ENCODE data around the gene PLPP3. TPM values are rescaled to one million over a fixed set of nuclear protein-coding genes. Genes with fewer than 3 reads are reported as not detected.

Gene PLPP3
- total RNA-seq, 2 donors from 2014 or later: 83.1 to 94.1 TPM

DNA sequence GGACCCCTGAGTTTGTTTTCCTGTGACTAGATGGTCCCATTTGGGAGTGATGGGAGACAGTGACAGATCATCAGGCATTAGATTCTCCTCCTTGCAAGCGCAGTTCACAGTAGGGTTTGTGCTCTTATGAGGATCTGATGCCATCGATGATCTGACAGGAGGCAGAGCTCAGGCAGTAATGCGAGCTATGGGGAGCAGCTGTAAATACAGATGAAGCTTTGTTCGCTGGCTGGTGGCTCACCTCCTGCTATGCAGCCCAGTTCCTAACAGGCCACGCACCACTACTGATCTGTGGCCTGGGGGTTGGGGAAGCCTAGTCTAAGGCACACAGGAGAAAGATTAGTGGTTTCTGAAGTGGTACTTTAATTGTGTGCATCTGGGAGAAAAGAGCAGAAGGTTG, 7.1 kb upstream of the PLPP3 start:
- DNase-seq (ENCODE audit: low spot score): no peak
- H3K4me1 ChIP-seq: no peaks in the 10 kb centered on the region
- H3K9me3 ChIP-seq: no peaks in the 10 kb centered on the region
- H3K4me3 ChIP-seq: no peak overlapping the region
- no peaks in the 10 kb centered on the region for H3K36me3 ChIP-seq
- H3K27me3 ChIP-seq: no peaks in the 10 kb centered on the region
- no peak overlapping the region for H3K27ac ChIP-seq
- TF ChIP-seq, protein P1, sequence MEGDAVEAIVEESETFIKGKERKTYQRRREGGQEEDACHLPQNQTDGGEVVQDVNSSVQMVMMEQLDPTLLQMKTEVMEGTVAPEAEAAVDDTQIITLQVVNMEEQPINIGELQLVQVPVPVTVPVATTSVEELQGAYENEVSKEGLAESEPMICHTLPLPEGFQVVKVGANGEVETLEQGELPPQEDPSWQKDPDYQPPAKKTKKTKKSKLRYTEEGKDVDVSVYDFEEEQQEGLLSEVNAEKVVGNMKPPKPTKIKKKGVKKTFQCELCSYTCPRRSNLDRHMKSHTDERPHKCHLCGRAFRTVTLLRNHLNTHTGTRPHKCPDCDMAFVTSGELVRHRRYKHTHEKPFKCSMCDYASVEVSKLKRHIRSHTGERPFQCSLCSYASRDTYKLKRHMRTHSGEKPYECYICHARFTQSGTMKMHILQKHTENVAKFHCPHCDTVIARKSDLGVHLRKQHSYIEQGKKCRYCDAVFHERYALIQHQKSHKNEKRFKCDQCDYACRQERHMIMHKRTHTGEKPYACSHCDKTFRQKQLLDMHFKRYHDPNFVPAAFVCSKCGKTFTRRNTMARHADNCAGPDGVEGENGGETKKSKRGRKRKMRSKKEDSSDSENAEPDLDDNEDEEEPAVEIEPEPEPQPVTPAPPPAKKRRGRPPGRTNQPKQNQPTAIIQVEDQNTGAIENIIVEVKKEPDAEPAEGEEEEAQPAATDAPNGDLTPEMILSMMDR (IDR thresholded peaks at IDR 0.05): no peak

DNA sequence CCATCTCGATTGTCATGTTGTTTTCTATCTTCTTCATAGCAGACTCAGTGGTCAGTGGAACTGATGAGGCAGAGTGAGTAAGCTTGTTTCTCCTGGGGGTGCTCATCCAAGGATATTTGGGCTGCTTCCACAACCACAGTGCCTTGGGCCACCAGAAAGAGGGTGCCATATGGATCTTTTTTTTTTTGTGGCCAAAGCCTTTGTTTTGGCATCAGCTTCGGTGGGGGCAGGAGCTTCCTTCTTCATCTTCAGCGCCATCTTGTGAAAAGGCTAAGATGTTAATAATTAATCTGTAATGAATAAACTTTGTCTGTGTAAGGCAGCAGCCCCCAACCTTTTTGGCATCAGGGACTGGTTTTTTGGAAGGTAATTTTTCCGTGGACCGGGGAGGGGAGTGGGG, 6.6 kb upstream of the PLPP3 start:
- TF ChIP-seq, protein P1 (IDR thresholded peaks at IDR 0.05): no peak
- H3K36me3 ChIP-seq: no peaks in the 10 kb centered on the region
- no peak overlapping the region for H3K4me3 ChIP-seq
- H3K27me3 ChIP-seq: no peaks in the 10 kb centered on the region
- no peaks in the 10 kb centered on the region for H3K4me1 ChIP-seq
- no peaks in the 10 kb centered on the region for H3K9me3 ChIP-seq
- no peak overlapping the region for H3K27ac ChIP-seq
- no peak for DNase-seq (ENCODE audit: low spot score)

GRCh38 chr1:56584910-56585528, 5.7 kb upstream of the PLPP3 start:
- peaks cover 0 to 5% of the 10 kb centered on the region in 2 donors for H3K4me1 ChIP-seq
- H3K27ac ChIP-seq: no peak overlapping the region
- H3K27me3 ChIP-seq: no peaks in the 10 kb centered on the region
- H3K4me3 ChIP-seq: no peak overlapping the region
- no peaks in the 10 kb centered on the region for H3K36me3 ChIP-seq
- DNase-seq (ENCODE audit: low spot score): no peak
- TF ChIP-seq, protein P1 (IDR thresholded peaks at IDR 0.05): peak; percentile 69 to 90
- H3K9me3 ChIP-seq: no peaks in the 10 kb centered on the region

- no peak overlapping the region for H3K4me3 ChIP-seq
- no peak for DNase-seq (ENCODE audit: low spot score)
- no peaks in the 10 kb centered on the region for H3K9me3 ChIP-seq
- TF ChIP-seq, protein P1 (IDR thresholded peaks at IDR 0.05): no peak
- peaks cover 0 to 9% of the 10 kb centered on the region in 2 donors for H3K4me1 ChIP-seq
- H3K27me3 ChIP-seq: no peaks in the 10 kb centered on the region
- no peaks in the 10 kb centered on the region for H3K36me3 ChIP-seq
- no peak overlapping the region for H3K27ac ChIP-seq
Measured at GRCh38 chr1:56583957-56584468, 4.7 kb upstream of the PLPP3 start.

- H3K9me3 ChIP-seq: no peaks in the 10 kb centered on the region
- H3K4me3 ChIP-seq: no peak overlapping the region
- H3K27me3 ChIP-seq: no peaks in the 10 kb centered on the region
- H3K4me1 ChIP-seq: peaks cover 0 to 21% of the 10 kb centered on the region in 2 donors
- TF ChIP-seq, protein P1 (IDR thresholded peaks at IDR 0.05): no peak
- no peak for DNase-seq (ENCODE audit: low spot score)
- no peak overlapping the region for H3K27ac ChIP-seq
- H3K36me3 ChIP-seq: no peaks in the 10 kb centered on the region
Measured at GRCh38 chr1:56580771-56581170, 1.4 kb upstream of the PLPP3 start.

Data from right atrium auricular region (tissue), 2 donors.